Suprapubic skin (tissue), 3 donors: Measurements from ENCODE around the gene MACC1.

ENCODE experiments used
- POLR2A ChIP-seq, 2 donors: fragments of 450-650 bp; IDR thresholded peaks; one replicate each; pipeline ENCODE4 v1.6.1; 2017; ENCODE audit warnings: antibody characterized with exemption in 2 of 2, mild to moderate bottlenecking in 2 of 2, moderate library complexity in 2 of 2
- TF ChIP-seq, protein P1 (sequence below), 2 donors: fragments of 200-600 bp in 1 of 2; fragments of 450-650 bp in 1 of 2; sonication (generic) in 1 of 2; IDR thresholded peaks; one replicate each; pipeline ENCODE4 v1.5.1; 2016 to 2019; ENCODE audit warnings: antibody characterized with exemption in 2 of 2, mild to moderate bottlenecking in 1 of 2, moderate library complexity in 1 of 2

DNA sequence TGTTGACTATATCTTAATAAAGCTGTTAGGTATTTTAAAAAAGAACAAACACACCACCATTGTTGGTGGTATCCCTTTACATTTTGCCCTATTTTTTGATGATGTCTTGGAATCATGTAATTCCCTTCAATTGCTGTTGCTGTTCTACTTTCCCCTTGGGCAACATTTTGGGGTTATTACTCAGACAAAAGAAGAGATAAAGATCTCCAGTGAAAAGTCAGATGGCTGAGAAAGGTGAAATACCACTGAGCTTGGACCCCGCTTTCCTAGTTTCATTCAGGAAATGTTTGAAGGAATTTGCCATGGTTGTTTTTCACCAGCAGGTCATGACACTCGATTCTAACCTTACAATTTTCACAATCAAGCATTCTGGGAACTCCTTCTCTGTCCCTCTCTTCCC lies 84.6 kb downstream of the MACC1 start:
- no peak for TF ChIP-seq POLR2A (IDR thresholded peaks at IDR 0.05)
- TF ChIP-seq, protein P1, sequence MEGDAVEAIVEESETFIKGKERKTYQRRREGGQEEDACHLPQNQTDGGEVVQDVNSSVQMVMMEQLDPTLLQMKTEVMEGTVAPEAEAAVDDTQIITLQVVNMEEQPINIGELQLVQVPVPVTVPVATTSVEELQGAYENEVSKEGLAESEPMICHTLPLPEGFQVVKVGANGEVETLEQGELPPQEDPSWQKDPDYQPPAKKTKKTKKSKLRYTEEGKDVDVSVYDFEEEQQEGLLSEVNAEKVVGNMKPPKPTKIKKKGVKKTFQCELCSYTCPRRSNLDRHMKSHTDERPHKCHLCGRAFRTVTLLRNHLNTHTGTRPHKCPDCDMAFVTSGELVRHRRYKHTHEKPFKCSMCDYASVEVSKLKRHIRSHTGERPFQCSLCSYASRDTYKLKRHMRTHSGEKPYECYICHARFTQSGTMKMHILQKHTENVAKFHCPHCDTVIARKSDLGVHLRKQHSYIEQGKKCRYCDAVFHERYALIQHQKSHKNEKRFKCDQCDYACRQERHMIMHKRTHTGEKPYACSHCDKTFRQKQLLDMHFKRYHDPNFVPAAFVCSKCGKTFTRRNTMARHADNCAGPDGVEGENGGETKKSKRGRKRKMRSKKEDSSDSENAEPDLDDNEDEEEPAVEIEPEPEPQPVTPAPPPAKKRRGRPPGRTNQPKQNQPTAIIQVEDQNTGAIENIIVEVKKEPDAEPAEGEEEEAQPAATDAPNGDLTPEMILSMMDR (IDR thresholded peaks at IDR 0.05), result no peak
